Measurements from ENCODE around the gene KRT86. TPM values are rescaled to one million over a fixed set of nuclear protein-coding genes. Genes with fewer than 3 reads are reported as not detected.
"Not testable (repeated sequence)": the region's sequence is repeated elsewhere in the genome, so short reads cannot be mapped to it uniquely, and the experiment has no call there.

KRT86 gene
- total RNA-seq, 1 donor from 2014 or later: not detected

DNA sequence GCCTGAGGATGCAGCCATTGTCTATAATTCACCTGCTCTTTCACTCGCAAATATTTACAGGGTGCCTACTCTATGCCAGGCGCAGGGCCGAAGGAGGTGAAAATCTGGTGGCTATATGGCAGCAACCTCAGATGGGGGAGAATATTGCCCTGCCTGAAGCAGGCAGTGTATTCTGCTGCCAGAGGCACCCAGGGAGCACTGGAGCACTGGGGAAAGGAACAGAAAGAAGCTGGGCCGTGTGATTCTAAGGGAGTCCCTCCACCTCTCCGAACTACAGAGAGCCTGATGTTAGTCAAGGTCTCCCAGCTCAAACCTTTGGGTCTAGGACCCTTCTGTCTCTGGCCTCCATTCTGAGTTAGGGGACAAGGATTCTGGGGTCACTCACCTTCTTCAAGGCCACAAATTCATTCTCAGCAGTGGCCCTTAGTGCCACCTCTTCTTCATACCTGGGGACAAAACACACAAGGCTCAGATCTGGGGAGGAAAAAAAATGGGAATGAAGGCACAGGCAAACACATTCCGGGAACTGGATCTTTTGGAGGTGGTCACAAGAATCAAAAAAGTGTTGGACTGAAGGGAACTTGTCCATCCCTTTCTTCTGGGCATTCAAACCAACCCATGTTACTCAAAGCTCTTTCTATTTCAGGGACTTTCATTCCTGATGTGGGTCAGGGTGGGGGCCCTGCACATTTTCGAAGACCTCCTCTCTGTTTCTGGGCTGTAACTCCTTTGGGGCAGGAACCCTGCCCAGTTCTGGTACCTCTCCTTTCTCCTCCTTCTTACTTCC, 19.3 kb upstream of the KRT86 start:
- Mint-ChIP-seq H3K4me3 (ENCODE audit: low read depth) (no peak overlapping the region), H3K36me3 (ENCODE audit: insufficient read depth) (no peaks in the 10 kb centered on the region), H3K4me1 (ENCODE audit: low read depth) (no peaks in the 10 kb centered on the region), H3K27ac (no peak overlapping the region), H3K9me3 (ENCODE audit: low read depth) (no peaks in the 10 kb centered on the region), H3K27me3 (peaks cover 89% of the 10 kb centered on the region)
- DNase-seq (ENCODE audit: low spot score, unreplicated experiment): no peak
- TF ChIP-seq, protein P1, sequence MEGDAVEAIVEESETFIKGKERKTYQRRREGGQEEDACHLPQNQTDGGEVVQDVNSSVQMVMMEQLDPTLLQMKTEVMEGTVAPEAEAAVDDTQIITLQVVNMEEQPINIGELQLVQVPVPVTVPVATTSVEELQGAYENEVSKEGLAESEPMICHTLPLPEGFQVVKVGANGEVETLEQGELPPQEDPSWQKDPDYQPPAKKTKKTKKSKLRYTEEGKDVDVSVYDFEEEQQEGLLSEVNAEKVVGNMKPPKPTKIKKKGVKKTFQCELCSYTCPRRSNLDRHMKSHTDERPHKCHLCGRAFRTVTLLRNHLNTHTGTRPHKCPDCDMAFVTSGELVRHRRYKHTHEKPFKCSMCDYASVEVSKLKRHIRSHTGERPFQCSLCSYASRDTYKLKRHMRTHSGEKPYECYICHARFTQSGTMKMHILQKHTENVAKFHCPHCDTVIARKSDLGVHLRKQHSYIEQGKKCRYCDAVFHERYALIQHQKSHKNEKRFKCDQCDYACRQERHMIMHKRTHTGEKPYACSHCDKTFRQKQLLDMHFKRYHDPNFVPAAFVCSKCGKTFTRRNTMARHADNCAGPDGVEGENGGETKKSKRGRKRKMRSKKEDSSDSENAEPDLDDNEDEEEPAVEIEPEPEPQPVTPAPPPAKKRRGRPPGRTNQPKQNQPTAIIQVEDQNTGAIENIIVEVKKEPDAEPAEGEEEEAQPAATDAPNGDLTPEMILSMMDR (IDR thresholded peaks at IDR 0.05; ENCODE audit: unreplicated experiment): no peak

- Mint-ChIP-seq H3K27me3 (peaks cover 92% of the 10 kb centered on the region), H3K9me3 (ENCODE audit: low read depth) (no peaks in the 10 kb centered on the region), H3K36me3 (ENCODE audit: insufficient read depth) (no peaks in the 10 kb centered on the region), H3K4me1 (ENCODE audit: low read depth) (no peaks in the 10 kb centered on the region), H3K4me3 (ENCODE audit: low read depth) (no peak overlapping the region), H3K27ac (no peak overlapping the region)
- DNase-seq (ENCODE audit: low spot score, unreplicated experiment): no peak
- TF ChIP-seq, protein P1 (IDR thresholded peaks at IDR 0.05; ENCODE audit: unreplicated experiment): no peak
Observed at GRCh38 chr12:52255926-52256583, 18.4 kb upstream of the KRT86 start.

GRCh38 chr12:52256584-52256935, 17.9 kb upstream of the KRT86 start:
- Mint-ChIP-seq H3K27ac (no peak overlapping the region), H3K4me3 (ENCODE audit: low read depth) (no peak overlapping the region), H3K9me3 (ENCODE audit: low read depth) (peaks cover 3% of the 10 kb centered on the region), H3K27me3 (peaks cover 92% of the 10 kb centered on the region), H3K36me3 (ENCODE audit: insufficient read depth) (no peaks in the 10 kb centered on the region), H3K4me1 (ENCODE audit: low read depth) (no peaks in the 10 kb centered on the region)
- no peak for DNase-seq (ENCODE audit: low spot score, unreplicated experiment)
- TF ChIP-seq, protein P1 (IDR thresholded peaks at IDR 0.05; ENCODE audit: unreplicated experiment): no peak

DNA sequence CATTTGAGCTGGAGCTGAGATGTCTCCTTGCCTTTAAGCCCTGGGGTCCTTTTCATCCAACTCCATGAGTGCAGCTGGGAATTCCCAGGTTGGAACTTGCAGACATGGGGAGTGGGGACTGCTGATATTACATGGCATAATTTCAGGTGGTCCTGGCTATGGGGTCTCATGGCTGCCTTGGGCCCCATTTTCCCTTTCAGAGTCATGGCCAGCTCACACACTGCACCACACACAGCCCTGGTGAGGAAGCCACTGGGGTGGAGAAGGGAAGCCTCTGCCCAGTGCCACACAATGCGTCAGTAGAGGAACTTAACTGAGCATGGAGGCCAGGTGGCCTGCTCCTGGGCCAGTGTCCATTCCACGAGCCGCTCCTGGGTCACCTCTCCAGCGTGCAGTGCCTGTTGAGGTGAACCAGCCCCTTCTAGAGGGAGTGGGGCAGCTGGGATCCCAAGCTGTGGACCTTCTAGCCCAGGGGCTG, 17.3 kb upstream of the KRT86 start:
- Mint-ChIP-seq H3K9me3 (ENCODE audit: low read depth) (peaks cover 6% of the 10 kb centered on the region), H3K27ac (no peak overlapping the region), H3K4me1 (ENCODE audit: low read depth) (no peaks in the 10 kb centered on the region), H3K36me3 (ENCODE audit: insufficient read depth) (no peaks in the 10 kb centered on the region), H3K4me3 (ENCODE audit: low read depth) (no peak overlapping the region), H3K27me3 (peaks cover 90% of the 10 kb centered on the region)
- TF ChIP-seq, protein P1 (IDR thresholded peaks at IDR 0.05; ENCODE audit: unreplicated experiment): no peak
- DNase-seq (ENCODE audit: low spot score, unreplicated experiment): no peak

DNA sequence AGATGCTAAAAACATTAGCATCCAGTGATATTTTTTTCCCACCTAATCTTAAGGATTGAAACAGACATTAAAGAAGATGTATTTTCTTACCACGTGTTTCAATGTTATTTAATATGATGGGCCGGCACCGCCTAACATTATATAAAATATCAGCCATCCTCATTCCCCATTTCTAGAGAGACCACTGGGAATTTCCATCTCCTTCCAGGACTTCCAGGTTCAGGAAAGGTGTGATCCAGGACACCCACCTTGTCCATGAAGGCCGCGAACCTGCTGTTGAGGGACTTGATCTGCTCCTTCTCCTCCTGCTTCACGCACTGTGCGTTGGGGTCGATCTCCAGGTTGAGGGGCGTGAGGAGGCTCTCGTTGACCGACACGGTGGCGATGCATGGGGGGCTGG, 16.5 kb upstream of the KRT86 start:
- not testable (repeated sequence) for H3K9me3 Mint-ChIP-seq (ENCODE audit: low read depth); H3K27ac Mint-ChIP-seq; DNase-seq (ENCODE audit: low spot score, unreplicated experiment); H3K4me3 Mint-ChIP-seq (ENCODE audit: low read depth); H3K36me3 Mint-ChIP-seq (ENCODE audit: insufficient read depth); H3K4me1 Mint-ChIP-seq (ENCODE audit: low read depth)
- H3K27me3 Mint-ChIP-seq: peaks cover 85% of the 10 kb centered on the region
